NCI-H446 treated with DMSO at 0.1 percent for 48 hours (cell line): ENCODE data around the gene CDH23.

Source experiments
- DNase-seq: peaks from one replicate; lab custom pipeline; 2025; lab: John Stamatoyannopoulos, UW

CDH23 gene

DNA sequence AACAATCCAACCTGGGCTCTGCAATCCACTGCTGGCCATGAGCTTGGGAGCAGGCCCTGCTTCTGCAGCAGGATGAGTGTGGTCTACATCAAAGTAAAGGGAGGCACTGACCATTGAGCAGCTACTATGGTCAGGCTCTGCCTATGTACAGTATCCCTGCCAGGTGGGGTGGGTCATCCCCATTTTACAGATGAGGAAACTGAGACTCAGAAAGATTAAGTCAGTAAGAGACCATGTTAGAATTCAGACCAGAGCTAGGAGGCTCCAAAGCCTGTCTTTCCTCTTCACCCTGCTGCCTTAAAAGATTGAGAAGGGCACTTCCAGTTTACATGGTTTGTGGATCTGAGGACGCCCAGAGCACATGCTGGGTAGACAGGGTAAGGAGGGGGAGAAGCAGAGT lies 27.1 kb upstream of the CDH23 start:
- no peak for DNase-seq

DNA sequence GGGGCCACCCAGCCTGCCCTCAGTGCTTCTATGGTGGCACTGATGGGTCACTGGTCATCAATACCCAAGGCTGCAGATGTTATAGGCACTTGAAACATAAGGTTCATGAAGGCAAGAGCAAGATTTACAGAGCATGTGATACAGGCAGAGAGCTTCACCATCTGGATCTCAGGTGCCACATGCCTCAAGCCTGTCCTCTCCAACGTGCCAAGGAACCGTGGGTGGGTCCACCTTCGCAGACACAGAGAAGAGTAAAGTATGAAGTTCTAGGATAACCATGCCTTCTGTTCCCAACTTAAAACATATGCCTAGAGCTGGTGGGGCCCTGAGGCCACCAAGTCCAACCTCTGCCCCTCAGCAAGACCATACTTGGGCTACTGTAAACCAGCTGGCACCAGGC lies 26.7 kb upstream of the CDH23 start:
- DNase-seq = no peak

DNA sequence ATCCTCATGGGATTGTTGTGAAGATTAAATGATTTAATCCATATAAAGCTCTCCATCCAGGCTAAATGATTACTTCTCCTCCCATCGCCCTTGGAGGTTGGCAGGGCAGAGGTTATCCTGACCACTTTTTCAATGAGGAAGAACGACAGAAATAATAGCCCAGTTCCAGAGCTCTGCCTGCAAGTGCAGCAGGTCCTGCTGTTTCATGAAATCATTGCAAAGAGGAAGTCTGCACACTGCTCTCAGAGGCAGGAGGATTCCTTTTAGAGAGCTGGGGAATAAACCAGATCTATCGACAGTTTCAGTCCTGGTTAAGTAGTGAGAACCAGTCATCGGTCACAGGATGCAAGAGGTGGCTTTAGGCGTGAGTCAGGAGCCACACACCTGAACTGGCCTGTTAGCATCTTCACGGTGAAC lies 25.0 kb upstream of the CDH23 start:
- no peak for DNase-seq

DNA sequence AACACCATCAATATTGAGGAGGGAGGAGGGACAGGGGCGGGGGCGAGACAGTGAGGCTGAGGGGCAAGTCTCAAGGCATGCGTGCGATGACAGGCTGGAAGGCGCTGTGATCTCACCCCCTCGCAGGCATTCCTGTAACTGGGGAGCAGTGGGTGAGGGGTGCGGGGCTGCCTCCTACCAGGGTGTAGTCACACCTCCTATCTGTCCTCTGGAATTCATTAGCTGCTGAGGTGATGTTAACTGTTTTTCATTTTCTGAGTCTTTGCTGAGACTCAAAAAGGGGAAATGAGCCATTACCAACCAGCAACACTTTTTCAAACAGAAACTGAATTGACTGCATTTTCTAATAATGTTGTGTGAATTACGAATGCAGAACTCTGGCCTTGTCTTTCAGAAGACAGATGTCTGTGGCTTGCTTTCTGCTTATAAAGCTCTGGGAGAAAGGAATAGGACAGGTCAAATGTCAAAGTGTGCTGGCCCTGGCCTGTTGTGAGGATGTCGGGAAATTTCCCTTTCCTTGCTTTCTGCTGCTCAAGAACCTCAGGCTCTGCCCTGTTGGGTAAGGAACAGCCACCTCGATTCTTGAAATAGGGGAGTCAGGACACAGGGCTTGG lies 23.7 kb upstream of the CDH23 start:
- no peak for DNase-seq

DNA sequence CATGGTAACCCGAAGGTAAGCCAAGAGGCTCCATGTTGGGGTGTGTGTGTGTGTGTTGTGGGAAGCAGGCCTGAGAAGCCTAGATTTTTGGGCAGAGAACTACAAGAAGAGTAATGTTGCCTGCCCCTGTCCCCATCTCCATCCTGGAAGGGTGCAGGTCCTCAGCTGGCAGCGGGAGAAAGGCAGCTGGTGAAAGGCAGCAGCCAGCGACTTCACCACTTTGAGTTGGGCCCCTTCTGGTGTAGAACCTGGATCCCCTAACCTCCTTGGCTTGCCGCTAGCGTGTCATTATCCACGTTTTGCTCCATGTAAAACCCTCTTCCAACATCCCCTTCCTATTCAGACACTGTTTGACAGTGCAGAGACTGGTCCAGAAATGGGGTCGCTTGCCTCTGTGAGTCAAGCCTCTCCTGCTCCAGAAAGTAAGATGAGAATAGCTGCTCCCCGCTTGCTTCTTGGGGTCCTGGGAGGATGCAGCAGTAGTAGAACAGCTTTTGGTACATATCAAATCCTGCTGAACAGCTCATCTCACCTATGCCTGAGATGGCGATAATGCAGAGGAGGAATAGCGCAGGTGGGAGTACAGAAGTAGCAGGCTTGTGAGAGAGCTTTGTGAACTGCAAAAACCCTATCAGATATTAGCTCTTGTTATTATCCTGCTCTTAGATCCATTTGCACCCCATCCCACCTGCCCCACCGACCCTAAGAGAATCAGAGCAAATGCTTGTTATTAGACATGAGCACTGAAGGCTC lies 22.1 kb upstream of the CDH23 start:
- no peak for DNase-seq

DNA sequence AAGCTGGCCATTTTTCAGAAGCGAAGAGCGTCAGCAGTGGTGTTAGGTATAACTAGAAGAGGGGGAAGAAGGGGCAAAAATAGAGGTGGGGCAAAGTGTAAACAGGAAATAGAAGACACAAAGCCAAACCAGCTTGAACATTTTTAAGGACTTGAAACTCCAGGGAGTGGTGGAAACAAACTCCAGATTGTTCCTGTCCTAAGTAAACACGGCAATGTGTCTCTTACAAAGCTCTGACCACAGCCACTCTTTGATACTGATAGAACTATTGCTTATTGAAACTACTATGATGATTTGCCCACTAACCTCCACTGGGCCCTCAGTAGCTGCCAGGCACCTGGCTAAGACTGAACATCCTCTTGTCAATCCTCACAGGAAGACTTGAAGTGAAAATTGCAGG lies 20.8 kb upstream of the CDH23 start:
- no peak for DNase-seq

DNA sequence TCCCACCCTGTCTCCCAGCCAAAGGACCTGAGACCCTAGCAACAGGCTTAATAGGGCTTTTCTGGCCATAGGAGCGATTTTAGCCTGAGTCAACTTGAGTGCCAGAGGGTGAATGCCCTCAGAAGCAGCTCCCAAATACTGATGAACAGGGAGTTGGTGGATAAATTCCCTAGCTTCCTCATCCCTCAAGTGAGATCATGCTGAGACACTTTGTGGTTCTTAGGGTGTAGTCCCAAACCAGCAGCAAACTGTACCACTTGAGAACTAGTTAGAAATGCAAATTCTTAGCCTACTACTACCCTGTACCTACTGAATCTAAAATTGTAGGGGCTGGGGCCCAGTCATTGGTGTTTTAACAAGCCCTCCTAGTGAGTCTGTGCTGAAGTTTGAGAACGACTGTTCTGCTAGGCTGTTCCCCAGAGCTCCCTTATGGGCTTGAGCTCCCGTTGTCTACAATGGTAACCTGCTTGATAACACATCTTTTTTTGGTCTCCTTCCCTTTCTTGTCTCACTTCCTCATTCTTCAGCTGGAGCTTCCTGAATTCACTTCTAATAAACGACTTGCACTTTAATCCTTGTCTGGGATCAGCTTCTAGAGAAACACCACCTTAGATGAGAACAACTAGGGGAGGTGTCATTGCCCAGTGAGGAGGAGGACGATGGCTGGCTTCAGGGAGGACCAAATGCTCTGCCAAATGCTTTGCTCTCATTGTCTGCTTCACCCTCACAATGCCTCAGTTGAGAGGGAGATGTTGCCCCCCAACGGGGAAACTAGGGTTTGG lies 18.2 kb upstream of the CDH23 start:
- no peak for DNase-seq

DNA sequence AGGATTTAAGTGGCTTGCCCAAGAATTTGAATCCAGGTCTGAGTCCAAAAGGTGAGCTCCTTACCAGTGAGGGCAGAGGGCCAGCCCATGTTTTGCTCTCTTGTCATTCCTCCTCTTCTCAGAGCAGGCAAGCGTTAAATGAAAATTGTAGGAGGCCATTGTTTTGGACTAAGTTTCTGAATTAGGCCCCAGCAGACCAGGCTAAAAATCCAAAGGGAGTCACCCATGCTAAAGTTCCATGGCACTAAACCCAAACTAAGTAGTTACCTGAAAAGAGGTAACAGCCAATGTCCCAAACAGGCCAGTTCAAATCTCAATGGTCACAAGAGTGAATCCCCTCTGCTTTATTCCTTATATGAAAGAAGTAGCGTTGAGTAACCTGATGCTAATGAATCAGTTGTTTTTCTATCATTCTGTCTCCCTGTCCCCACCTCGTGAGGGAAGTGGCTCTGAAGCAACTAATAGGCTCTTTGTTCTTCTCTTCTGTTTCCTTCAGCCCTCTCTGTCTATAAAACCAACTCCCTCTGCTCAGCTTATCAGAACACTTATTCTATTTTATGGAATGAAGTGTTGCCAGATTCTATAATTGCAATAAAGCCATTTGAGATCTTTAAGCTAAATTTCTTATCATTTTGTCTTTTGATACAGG lies 17.5 kb upstream of the CDH23 start:
- DNase-seq = no peak

DNA sequence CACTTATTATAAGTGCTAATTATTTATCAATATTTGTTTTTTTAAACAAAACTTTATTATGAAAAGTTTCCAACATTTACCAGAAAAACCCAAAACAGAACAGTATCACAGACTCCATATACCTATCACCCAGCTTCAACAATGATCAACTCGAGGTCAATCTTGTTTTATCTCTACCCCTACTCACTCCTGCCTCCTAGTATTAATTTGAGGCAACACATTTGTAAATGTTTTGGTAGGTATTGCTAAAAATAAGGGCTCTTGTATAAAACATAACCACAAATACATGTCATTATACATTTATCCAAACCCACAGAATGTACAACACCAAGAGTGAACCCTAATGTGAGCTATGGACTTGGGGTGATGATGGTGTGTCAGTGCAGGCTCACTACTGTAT lies 15.9 kb upstream of the CDH23 start:
- no peak for DNase-seq

DNA sequence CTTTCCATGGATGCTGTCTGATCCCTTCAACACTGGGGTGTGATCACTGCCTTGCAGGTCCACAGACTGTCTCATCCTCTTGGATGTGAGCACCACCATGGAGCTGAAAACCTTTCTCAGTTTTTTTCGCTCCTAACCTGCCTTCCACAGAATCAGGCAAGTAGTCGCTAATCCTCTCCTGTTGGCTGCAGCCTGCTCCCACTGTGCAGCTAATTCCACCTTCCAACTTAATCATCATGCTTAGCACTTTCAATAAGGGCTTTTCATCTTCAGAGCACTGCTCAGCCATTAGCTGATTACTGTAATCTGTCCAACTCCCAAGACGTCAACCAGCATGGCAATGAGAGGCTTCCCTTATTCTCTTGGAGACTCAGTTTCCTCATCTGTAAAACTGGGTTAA lies 15.1 kb upstream of the CDH23 start:
- DNase-seq = no peak

DNA sequence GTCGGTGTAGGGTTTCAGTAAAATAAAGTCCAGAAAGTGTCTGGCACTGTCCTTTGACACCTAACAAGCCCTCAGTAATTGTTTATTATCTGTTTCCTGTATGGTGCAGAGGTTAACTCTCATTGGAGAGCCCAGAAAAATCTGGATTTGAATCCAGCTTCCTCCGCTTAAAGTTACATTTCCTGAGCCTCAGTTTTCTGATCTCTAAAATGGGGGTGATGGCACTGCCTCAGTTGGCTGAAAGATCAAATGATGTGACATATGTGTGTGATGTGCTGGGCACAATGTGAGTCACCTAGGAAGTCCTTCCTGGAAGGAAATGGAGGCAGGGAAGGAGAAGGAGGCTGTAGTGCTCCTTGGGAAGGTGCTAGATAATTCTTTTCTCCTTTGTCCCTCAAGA lies 14.7 kb upstream of the CDH23 start:
- DNase-seq = no peak

DNA sequence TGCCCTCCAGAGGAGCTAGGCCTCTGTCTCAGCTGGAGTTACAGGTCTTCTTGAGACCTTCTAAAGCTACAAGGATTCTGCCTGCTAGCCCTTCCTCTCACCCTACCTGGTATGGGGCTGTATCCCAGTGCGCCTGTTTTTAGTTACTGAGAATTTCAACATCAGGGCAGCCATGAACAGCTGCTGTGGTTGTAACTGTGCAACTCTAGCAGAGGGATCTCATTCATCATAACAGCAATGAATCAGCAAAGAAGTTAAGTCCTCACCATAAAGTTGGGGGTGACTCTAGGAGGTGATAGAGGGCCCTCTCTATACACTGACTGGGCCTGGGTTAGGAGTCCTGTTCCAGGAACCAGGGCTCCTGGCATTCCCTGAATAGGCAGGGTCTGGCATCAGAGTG lies 14.0 kb upstream of the CDH23 start:
- no peak for DNase-seq

DNA sequence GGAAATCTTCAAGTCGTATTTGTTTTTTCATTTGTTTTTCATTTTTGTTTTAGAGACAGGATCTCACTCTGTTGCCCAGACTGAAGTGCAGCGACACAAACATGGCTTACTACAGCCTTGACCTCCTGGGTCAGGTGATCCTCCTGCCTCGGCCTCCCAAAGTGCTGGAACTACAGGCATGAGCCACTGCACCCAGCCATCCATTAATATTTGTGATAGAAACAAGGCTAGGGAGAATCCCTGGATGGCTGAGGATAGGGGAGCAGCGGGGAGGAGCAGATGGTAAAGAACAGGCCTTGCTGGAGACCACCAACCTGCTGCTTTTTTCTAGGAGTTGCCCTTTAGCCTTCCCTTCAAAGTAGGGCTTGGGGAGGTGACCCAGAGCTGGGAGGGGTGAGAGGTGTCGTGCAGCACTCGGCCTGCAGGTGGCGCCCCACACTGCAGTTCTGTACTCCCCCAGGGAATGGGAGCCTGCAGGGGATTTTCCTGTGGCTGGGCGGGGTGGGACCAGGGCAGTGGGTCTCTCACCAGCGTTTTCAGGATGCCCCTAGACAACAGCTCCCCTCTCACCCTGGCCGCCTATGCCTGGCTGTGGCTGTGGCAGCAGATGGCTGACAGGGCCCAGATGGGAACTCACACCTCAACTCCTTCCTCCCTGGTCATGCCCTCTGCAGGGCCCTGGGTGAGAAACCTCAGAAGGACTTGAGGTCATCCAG lies 12.6 kb upstream of the CDH23 start:
- no peak for DNase-seq

DNA sequence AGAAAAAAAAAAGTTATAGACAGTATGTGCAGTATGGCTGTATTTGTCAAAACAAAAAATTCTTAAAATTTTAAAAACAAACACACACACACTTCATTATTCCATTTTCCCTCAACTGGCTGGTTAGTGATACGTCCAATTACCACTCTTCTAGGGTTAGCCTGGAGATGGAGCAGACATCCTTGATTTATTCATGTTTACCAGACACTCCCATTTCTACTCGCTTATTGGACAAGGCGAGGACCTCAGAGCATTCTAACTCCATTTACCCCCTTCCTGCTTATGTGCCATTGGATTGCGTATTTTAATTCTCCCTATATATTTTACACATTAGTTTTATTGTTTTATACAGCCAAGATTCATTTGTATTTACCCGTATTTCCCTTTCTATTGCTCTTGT lies 8.5 kb upstream of the CDH23 start:
- no peak for DNase-seq

DNA sequence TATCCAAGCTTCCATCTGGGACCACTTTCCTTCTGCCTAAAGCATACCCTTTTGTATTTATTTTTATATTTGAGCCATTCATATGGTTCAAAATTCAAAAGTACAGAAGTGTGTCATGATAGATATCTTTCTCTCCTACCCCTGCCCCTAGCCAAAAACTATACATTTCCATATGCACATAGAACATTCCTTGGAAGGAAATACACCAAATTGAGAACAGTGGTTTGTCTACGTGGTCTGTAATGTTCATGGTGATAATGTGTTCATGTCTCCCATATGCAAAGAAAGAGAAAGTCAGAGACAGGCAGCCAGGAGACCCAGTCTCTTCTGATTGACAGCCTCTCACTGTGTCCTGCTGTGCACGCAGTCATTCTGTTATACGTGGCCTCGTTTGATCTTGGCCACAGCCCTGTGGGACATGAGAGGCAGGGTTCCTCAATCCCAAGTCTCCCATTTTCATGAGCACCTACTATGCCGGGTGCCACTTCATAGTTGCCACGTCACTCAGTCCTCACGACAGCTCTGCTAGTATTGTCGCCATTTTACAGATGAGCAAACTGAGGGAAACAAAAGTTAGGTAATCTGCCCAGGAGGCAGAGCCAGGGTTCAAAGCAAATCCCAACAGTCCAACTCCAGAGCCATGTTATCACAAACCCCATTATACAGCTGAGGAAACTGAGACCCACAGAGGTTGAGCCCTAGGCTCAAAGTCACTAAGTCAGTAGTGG lies 8.0 kb upstream of the CDH23 start:
- no peak for DNase-seq

DNA sequence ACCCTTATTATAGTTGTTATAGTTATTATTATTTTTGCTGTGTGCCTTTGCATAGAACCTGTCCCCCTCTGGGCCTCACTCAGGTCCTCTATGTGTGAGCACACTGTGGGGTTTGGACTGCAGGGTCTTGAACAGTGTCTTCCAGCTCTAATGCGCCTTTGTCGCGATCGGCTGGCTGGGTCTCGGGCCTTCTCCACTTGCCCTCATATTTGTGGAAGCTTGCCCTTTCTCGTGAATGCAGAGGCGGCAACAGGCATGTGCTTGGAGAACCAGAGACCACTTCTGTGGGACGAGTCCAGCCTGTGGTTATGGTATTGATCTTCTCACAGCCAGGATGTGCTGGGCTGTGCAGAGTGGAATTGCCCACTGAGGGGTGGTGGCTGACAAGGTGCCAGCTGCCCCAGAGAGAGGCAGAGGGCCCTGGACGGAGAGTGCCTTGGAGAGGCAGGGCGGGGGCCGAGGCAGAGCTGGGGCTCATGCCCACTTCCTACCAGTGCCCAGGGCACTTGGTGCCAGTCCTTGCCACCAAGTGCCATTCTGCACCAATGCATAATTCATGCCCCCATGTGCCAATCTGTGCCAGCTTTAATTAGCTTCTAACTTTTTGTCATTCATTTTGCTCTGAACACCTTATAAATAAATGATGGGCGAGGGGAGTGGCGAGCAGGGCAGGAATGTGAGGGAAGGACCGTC lies 6.8 kb upstream of the CDH23 start:
- DNase-seq = no peak

DNA sequence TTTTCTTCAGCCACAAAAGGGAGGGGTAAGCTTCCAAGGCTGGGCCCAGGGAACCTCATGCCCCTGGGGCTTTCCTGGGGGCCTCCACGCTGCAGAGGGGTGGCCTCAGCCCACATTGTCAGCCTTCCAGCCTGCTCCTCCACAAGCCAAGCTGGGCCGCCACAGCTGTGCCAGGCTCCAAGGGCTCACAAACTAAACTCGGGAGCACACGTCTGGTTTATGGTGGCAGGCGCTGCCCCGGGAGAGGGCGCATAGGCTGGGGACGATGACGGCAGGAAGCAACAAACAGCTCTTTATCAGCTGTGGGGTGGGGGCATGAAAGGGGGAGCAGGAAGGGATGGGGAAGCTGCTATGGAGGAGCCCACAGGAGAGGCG lies 6.3 kb upstream of the CDH23 start:
- no peak for DNase-seq

DNA sequence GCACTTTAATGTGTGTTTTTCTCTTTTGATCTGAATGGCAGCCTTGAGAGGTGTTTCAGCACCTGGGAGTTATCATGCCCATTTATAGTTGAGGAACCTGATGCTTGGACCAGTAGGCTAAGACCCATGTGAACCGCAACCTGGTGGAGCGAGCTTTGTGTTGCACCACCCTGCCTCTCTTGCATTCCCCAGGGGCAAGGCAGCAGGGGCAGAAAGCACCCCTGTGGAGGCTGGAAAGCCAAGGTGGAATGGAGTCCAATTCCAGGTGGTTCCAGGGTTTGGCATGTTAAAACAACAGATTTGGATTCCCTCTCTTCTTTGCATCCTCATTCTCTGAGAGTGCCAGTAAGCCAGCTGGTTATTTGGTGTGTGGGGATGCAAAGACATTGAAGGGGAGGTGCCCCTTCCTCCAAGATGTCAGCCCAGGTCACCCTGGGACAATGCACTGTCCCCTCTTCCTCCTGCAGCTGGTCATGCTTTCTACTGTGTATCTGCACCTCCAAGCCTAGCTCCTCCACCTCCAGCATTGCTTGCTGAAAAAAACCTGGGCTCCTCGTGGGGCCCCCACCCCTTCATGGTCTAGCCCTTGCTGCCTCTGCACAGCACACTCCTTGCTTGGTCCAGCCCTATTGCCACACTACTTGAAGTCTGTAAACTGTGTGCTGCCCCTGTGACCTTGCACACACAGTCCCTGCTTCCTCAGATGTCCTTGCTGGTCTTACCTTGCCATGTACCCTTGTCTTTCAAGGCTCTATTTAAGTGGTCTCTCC lies 5.6 kb upstream of the CDH23 start:
- no peak for DNase-seq

DNA sequence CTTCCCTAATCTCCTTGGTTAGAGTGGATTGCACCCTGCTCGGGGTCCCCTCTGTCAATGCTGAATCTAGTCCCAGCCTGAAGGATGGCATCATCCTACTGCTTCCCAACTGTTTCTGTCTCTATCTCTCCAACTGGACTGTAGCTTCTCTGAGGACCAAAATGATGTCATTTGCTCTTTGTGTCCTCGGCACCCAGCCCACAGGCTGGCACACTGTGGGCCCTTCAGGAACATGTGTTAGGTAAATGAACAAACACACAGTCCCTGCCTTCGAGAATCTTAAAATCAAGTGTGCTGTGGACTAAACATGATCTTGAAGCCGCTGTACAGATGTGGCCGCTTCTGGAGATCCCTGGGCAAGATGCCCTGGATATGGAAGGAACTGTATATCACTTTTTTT lies 5.0 kb upstream of the CDH23 start:
- no peak for DNase-seq

DNA sequence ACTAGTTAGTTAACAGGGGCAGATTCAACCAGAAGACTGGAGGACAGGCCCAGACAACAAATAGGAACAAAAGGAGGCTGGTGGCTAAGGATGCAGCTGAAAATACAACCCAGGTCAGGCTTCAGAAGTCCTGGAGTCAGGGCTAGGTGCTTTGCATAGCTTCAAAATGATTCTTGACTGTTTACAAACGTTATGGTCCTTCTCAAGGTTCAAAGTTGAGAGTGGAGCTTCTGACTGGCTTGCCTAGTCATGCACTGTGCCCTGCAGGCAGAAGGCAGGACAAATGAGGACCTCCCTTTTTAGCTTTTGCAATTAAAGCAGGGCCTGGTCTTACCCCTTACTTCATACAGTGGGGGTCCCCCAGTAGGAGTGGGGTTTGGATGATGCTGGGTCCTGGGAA lies 4.4 kb upstream of the CDH23 start:
- no peak for DNase-seq
